HG02798 (cell line): Measurements from ENCODE around the gene ARL6IP5.

Experiments used
- ATAC-seq: cut with Tn5 transposase; IDR thresholded peaks from one replicate; pipeline ENCODE4 v1.9.1; 2021; ENCODE audit warnings: mild to moderate bottlenecking; ENCODE audit not compliant: unreplicated experiment, poor library complexity

Gene ARL6IP5

DNA sequence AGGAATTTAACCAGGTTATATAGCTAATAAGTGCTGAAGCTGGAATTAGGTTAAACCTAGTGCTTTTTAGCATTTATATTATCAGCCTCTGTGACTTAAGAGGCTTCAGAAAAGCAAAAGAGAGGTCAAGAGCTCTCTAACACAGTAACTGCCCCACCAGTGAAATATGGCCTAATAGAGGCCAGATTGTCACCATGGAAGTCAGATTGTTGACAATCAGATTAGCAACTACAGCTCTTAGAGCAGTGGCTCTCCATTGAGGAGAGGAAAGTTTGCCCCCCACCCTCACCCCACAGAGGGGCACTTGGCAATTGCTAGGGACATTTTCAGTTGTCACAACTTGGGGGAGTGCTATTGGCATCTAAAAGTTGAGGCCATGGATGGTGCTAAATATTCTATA lies 61.0 kb downstream of the ARL6IP5 start:
- ATAC-seq: no peak

DNA sequence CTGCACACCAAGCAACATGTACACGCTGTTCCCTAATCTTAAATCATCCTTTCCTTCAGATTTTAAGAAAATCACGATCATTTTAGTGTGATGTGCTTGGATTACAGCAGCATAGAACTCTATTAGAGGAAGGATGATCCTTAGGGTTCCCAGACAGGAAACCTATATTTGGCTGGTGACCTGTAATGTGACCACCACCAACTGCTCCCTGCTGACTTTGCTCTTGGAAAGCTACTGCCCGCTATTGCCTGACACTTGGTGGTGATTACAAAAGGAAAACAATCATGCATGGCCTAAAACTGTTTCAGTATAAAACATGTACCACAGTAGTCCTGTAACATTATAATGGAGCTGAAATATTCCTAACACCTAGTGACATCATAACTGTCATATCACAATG lies 64.8 kb downstream of the ARL6IP5 start:
- no peak for ATAC-seq
